Measurements from ENCODE around the gene LMO7.
A peak's percentile ranks its signal among the peaks of the same experiment; 100 is the strongest.

Gene LMO7

GRCh38 chr13:75620020-75620419, 16.1 kb upstream of the LMO7 start:
- H3K4me1 ChIP-seq (ENCODE audit: control insufficient read depth in 5 of 5, insufficient read depth in 5 of 5, low read length in 5 of 5), result no peaks in the 10 kb centered on the region
- no peaks in the 10 kb centered on the region for H3K27me3 ChIP-seq (ENCODE audit: control insufficient read depth in 5 of 5, insufficient read depth in 4 of 5, low read length in 5 of 5)
- H3K9me3 ChIP-seq (ENCODE audit: control insufficient read depth in 5 of 5, low read length in 5 of 5), result no peaks in the 10 kb centered on the region
- H3K4me3 ChIP-seq (ENCODE audit: low read depth in 1 of 5, low read length in 5 of 5), result no peak overlapping the region
- peaks cover 0 to 11% (median 3%) of the 10 kb centered on the region in 5 donors for H3K36me3 ChIP-seq (ENCODE audit: control insufficient read depth in 5 of 5, insufficient read depth in 5 of 5, low read length in 5 of 5)
- H3K27ac ChIP-seq (ENCODE audit: low read depth, low read length), result no peak overlapping the region
- H3K9ac ChIP-seq (ENCODE audit: low read length in 5 of 5), result no peak overlapping the region

GRCh38 chr13:75621147-75621546, 15.0 kb upstream of the LMO7 start:
- no peaks in the 10 kb centered on the region for H3K4me1 ChIP-seq (ENCODE audit: control insufficient read depth in 5 of 5, insufficient read depth in 5 of 5, low read length in 5 of 5)
- H3K4me3 ChIP-seq (ENCODE audit: low read depth in 1 of 5, low read length in 5 of 5), result no peak overlapping the region
- H3K27me3 ChIP-seq (ENCODE audit: control insufficient read depth in 5 of 5, insufficient read depth in 4 of 5, low read length in 5 of 5), result no peaks in the 10 kb centered on the region
- H3K9ac ChIP-seq (ENCODE audit: low read length in 5 of 5), result no peak overlapping the region
- H3K27ac ChIP-seq (ENCODE audit: low read depth, low read length), result no peak overlapping the region
- H3K9me3 ChIP-seq (ENCODE audit: control insufficient read depth in 5 of 5, low read length in 5 of 5), result no peaks in the 10 kb centered on the region
- peaks cover 0 to 16% (median 3%) of the 10 kb centered on the region in 5 donors for H3K36me3 ChIP-seq (ENCODE audit: control insufficient read depth in 5 of 5, insufficient read depth in 5 of 5, low read length in 5 of 5)

GRCh38 chr13:75628801-75629200, 7.3 kb upstream of the LMO7 start:
- no peak overlapping the region for H3K27ac ChIP-seq (ENCODE audit: low read depth, low read length)
- no peaks in the 10 kb centered on the region for H3K27me3 ChIP-seq (ENCODE audit: control insufficient read depth in 5 of 5, insufficient read depth in 4 of 5, low read length in 5 of 5)
- H3K4me3 ChIP-seq (ENCODE audit: low read depth in 1 of 5, low read length in 5 of 5), result no peak overlapping the region
- H3K9ac ChIP-seq (ENCODE audit: low read length in 5 of 5), result no peak overlapping the region
- H3K36me3 ChIP-seq (ENCODE audit: control insufficient read depth in 5 of 5, insufficient read depth in 5 of 5, low read length in 5 of 5), result peaks cover 0 to 11% (median 0%) of the 10 kb centered on the region in 5 donors
- H3K4me1 ChIP-seq (ENCODE audit: control insufficient read depth in 5 of 5, insufficient read depth in 5 of 5, low read length in 5 of 5), result no peaks in the 10 kb centered on the region
- H3K9me3 ChIP-seq (ENCODE audit: control insufficient read depth in 5 of 5, low read length in 5 of 5), result no peaks in the 10 kb centered on the region

GRCh38 chr13:75633285-75633684, 2.8 kb upstream of the LMO7 start:
- no peaks in the 10 kb centered on the region for H3K36me3 ChIP-seq (ENCODE audit: control insufficient read depth in 5 of 5, insufficient read depth in 5 of 5, low read length in 5 of 5)
- H3K9me3 ChIP-seq (ENCODE audit: control insufficient read depth in 5 of 5, low read length in 5 of 5), result no peaks in the 10 kb centered on the region
- no peak overlapping the region for H3K27ac ChIP-seq (ENCODE audit: low read depth, low read length)
- H3K4me3 ChIP-seq (ENCODE audit: low read depth in 1 of 5, low read length in 5 of 5), result no peak overlapping the region
- H3K4me1 ChIP-seq (ENCODE audit: control insufficient read depth in 5 of 5, insufficient read depth in 5 of 5, low read length in 5 of 5), result peaks cover 2 to 14% (median 13%) of the 10 kb centered on the region in 5 donors
- no peak overlapping the region for H3K9ac ChIP-seq (ENCODE audit: low read length in 5 of 5)
- peaks cover 0 to 11% (median 0%) of the 10 kb centered on the region in 5 donors for H3K27me3 ChIP-seq (ENCODE audit: control insufficient read depth in 5 of 5, insufficient read depth in 4 of 5, low read length in 5 of 5)

GRCh38 chr13:75635101-75635827, 866 bp upstream of the LMO7 start:
- Histone ChIP-seq H3K9me3 (ENCODE audit: control insufficient read depth in 5 of 5, low read length in 5 of 5) (no peaks in the 10 kb centered on the region), H3K27me3 (ENCODE audit: control insufficient read depth in 5 of 5, insufficient read depth in 4 of 5, low read length in 5 of 5) (peaks cover 0 to 11% (median 0%) of the 10 kb centered on the region in 5 donors), H3K4me1 (ENCODE audit: control insufficient read depth in 5 of 5, insufficient read depth in 5 of 5, low read length in 5 of 5) (peaks cover 2 to 14% (median 13%) of the 10 kb centered on the region in 5 donors), H3K27ac (ENCODE audit: low read depth, low read length) (no peak overlapping the region), H3K9ac (ENCODE audit: low read length in 5 of 5) (peak overlapping the region in 3 of 5 donors; percentile 34 to 64 (median 53)), H3K36me3 (ENCODE audit: control insufficient read depth in 5 of 5, insufficient read depth in 5 of 5, low read length in 5 of 5) (no peaks in the 10 kb centered on the region), H3K4me3 (ENCODE audit: low read depth in 1 of 5, low read length in 5 of 5) (peak overlapping the region in 4 of 5 donors; percentile 56 to 84 (median 72))

- no peaks in the 10 kb centered on the region for H3K9me3 ChIP-seq (ENCODE audit: control insufficient read depth in 5 of 5, low read length in 5 of 5)
- peaks cover 0 to 11% (median 0%) of the 10 kb centered on the region in 5 donors for H3K27me3 ChIP-seq (ENCODE audit: control insufficient read depth in 5 of 5, insufficient read depth in 4 of 5, low read length in 5 of 5)
- peaks cover 2 to 14% (median 13%) of the 10 kb centered on the region in 5 donors for H3K4me1 ChIP-seq (ENCODE audit: control insufficient read depth in 5 of 5, insufficient read depth in 5 of 5, low read length in 5 of 5)
- H3K36me3 ChIP-seq (ENCODE audit: control insufficient read depth in 5 of 5, insufficient read depth in 5 of 5, low read length in 5 of 5), result no peaks in the 10 kb centered on the region
- no peak overlapping the region for H3K27ac ChIP-seq (ENCODE audit: low read depth, low read length)
- peak overlapping the region; percentile 66 to 84 (median 75) for H3K4me3 ChIP-seq (ENCODE audit: low read depth in 1 of 5, low read length in 5 of 5)
- peak overlapping the region in 3 of 5 donors; percentile 48 to 59 (median 56) for H3K9ac ChIP-seq (ENCODE audit: low read length in 5 of 5)
Observed at GRCh38 chr13:75636436-75637180, 478 bp downstream of the LMO7 start.

GRCh38 chr13:75637181-75637750, 1.1 kb downstream of the LMO7 start:
- peaks cover 2 to 14% (median 13%) of the 10 kb centered on the region in 5 donors for H3K4me1 ChIP-seq (ENCODE audit: control insufficient read depth in 5 of 5, insufficient read depth in 5 of 5, low read length in 5 of 5)
- no peaks in the 10 kb centered on the region for H3K36me3 ChIP-seq (ENCODE audit: control insufficient read depth in 5 of 5, insufficient read depth in 5 of 5, low read length in 5 of 5)
- no peak overlapping the region for H3K9ac ChIP-seq (ENCODE audit: low read length in 5 of 5)
- peak overlapping the region in 1 of 5 donors; percentile 78 for H3K4me3 ChIP-seq (ENCODE audit: low read depth in 1 of 5, low read length in 5 of 5)
- H3K9me3 ChIP-seq (ENCODE audit: control insufficient read depth in 5 of 5, low read length in 5 of 5), result no peaks in the 10 kb centered on the region
- H3K27ac ChIP-seq (ENCODE audit: low read depth, low read length), result no peak overlapping the region
- H3K27me3 ChIP-seq (ENCODE audit: control insufficient read depth in 5 of 5, insufficient read depth in 4 of 5, low read length in 5 of 5), result peaks cover 0 to 11% (median 0%) of the 10 kb centered on the region in 5 donors

- no peaks in the 10 kb centered on the region for H3K9me3 ChIP-seq (ENCODE audit: control insufficient read depth in 5 of 5, low read length in 5 of 5)
- peaks cover 0 to 11% (median 0%) of the 10 kb centered on the region in 5 donors for H3K27me3 ChIP-seq (ENCODE audit: control insufficient read depth in 5 of 5, insufficient read depth in 4 of 5, low read length in 5 of 5)
- H3K27ac ChIP-seq (ENCODE audit: low read depth, low read length), result no peak overlapping the region
- H3K9ac ChIP-seq (ENCODE audit: low read length in 5 of 5), result no peak overlapping the region
- peaks cover 2 to 14% (median 13%) of the 10 kb centered on the region in 5 donors for H3K4me1 ChIP-seq (ENCODE audit: control insufficient read depth in 5 of 5, insufficient read depth in 5 of 5, low read length in 5 of 5)
- H3K36me3 ChIP-seq (ENCODE audit: control insufficient read depth in 5 of 5, insufficient read depth in 5 of 5, low read length in 5 of 5), result no peaks in the 10 kb centered on the region
- no peak overlapping the region for H3K4me3 ChIP-seq (ENCODE audit: low read depth in 1 of 5, low read length in 5 of 5)
Observed at GRCh38 chr13:75639454-75639853, 3.3 kb downstream of the LMO7 start.

- peaks cover 2 to 12% (median 8%) of the 10 kb centered on the region in 5 donors for H3K4me1 ChIP-seq (ENCODE audit: control insufficient read depth in 5 of 5, insufficient read depth in 5 of 5, low read length in 5 of 5)
Observed at GRCh38 chr13:75641026-75641425, 4.9 kb downstream of the LMO7 start.

GRCh38 chr13:75643182-75643581, 7.1 kb downstream of the LMO7 start:
- Histone ChIP-seq H3K27ac (ENCODE audit: low read depth, low read length) (no peak overlapping the region), H3K27me3 (ENCODE audit: control insufficient read depth in 5 of 5, insufficient read depth in 4 of 5, low read length in 5 of 5) (no peaks in the 10 kb centered on the region), H3K9ac (ENCODE audit: low read length in 5 of 5) (no peak overlapping the region), H3K4me1 (ENCODE audit: control insufficient read depth in 5 of 5, insufficient read depth in 5 of 5, low read length in 5 of 5) (no peaks in the 10 kb centered on the region), H3K4me3 (ENCODE audit: low read depth in 1 of 5, low read length in 5 of 5) (no peak overlapping the region), H3K9me3 (ENCODE audit: control insufficient read depth in 5 of 5, low read length in 5 of 5) (no peaks in the 10 kb centered on the region), H3K36me3 (ENCODE audit: control insufficient read depth in 5 of 5, insufficient read depth in 5 of 5, low read length in 5 of 5) (no peaks in the 10 kb centered on the region)

More at GRCh38 chr13:75641026-75641425, 4.9 kb downstream of the LMO7 start:
- Histone ChIP-seq H3K36me3 (ENCODE audit: control insufficient read depth in 5 of 5, insufficient read depth in 5 of 5, low read length in 5 of 5) (no peaks in the 10 kb centered on the region), H3K9me3 (ENCODE audit: control insufficient read depth in 5 of 5, low read length in 5 of 5) (no peaks in the 10 kb centered on the region), H3K4me3 (ENCODE audit: low read depth in 1 of 5, low read length in 5 of 5) (no peak overlapping the region), H3K9ac (ENCODE audit: low read length in 5 of 5) (no peak overlapping the region), H3K27me3 (ENCODE audit: control insufficient read depth in 5 of 5, insufficient read depth in 4 of 5, low read length in 5 of 5) (peaks cover 0 to 11% (median 0%) of the 10 kb centered on the region in 5 donors), H3K27ac (ENCODE audit: low read depth, low read length) (no peak overlapping the region)

Data from subcutaneous abdominal adipose tissue (tissue), 5 donors.